K562 (cell line): ENCODE measurements around the gene NLRP7. TPM values are rescaled to one million over a fixed set of nuclear protein-coding genes. Genes with fewer than 3 reads are reported as not detected.
"Not testable (repeated sequence)": the region's sequence is repeated elsewhere in the genome, so short reads cannot be mapped to it uniquely, and the experiment has no call there.

Experiments
- ATAC-seq: fragments of 200-7000 bp; cut with Tn5 transposase; 3 replicates; pipeline ENCODE4 v1.9.1; 2020; ENCODE audit warnings: moderate library complexity
- BruUV-seq: library from RNA; stranded (reverse); fragments of 400-500 nt; replicated peaks from 2 replicates; lab custom pipeline; 2021; lab: Mats Ljungman, UMichigan
- CTCF ChIA-PET: fragments of 300-600 bp; formaldehyde crosslinking; extraction: SDS; loops from one replicate; lab custom pipeline; 2021; ENCODE audit warnings: low intra/inter-chr PET ratio; lab: Yijun Ruan, JAX
- POLR2A ChIA-PET: fragments of 300-600, 350-650 bp; sonication (Branson Sonifier 250); formaldehyde crosslinking; extraction: SDS; loops from one replicate; lab custom pipeline; 2021; ENCODE audit warnings: antibody characterized with exemption, inconsistent platforms; lab: Yijun Ruan, JAX
- DNase-seq, 4 experiments: peaks; one replicate each; pipeline versions ENCODE4 v3.0.0 to v3.0.0-alpha.2; 2011 to 2018; ENCODE audit warnings: low spot score in 3 of 4, mixed read lengths in 3 of 4; ENCODE audit errors: extremely low read depth in 1 of 4
- FAIRE-seq: peaks from 2 replicates; lab custom pipeline; 2011; peaks lifted over from hg19 to GRCh38; lab: Jason Lieb, UNC
- H2AFZ ChIP-seq: 2 replicates; pipeline ENCODE4 v1.6.0; 2011; ENCODE audit warnings: low read depth, low read length, control low read depth, inconsistent platforms
- H3K27ac ChIP-seq: fragments of 200-600 bp; 3 replicates; pipeline ENCODE4 v1.8.0; 2011; ENCODE audit warnings: low read depth, mild to moderate bottlenecking, control low read depth, inconsistent platforms, low read length, moderate library complexity, mixed read lengths; ENCODE audit errors: extremely low read depth
- H3K27me3 ChIP-seq, 2 experiments: fragments of 300-600 bp in 1 of 2; 2 replicates in 1 of 2; 3 replicates in 1 of 2; pipeline versions ENCODE4 v1.6.0 to v1.8.0; 2011; ENCODE audit warnings: inconsistent platforms in 2 of 2, low read length in 2 of 2, mild to moderate bottlenecking in 1 of 2, mixed read lengths in 1 of 2, moderate library complexity in 1 of 2; ENCODE audit not compliant: control insufficient read depth in 2 of 2, insufficient read depth in 2 of 2
- H3K36me3 ChIP-seq: fragments of 300-600 bp; 3 replicates; pipeline ENCODE4 v1.8.0; 2011; ENCODE audit warnings: mild to moderate bottlenecking, low read length, inconsistent platforms; ENCODE audit not compliant: control insufficient read depth, insufficient read depth
- H3K4me1 ChIP-seq, 2 experiments: fragments of 200-600 bp in 1 of 2; replicated peaks in 1 of 2; 2 replicates in 1 of 2; 3 replicates in 1 of 2; pipeline versions ENCODE4 v1.5.1 to v1.8.0; 2011; ENCODE audit warnings: inconsistent platforms in 2 of 2, low read length in 2 of 2, mild to moderate bottlenecking in 1 of 2, mixed read lengths in 1 of 2, moderate library complexity in 1 of 2; ENCODE audit not compliant: control insufficient read depth in 2 of 2, insufficient read depth in 2 of 2
- H3K4me2 ChIP-seq: 2 replicates; pipeline ENCODE4 v1.6.1; 2011; ENCODE audit warnings: low read length, control low read depth, inconsistent platforms, mixed read lengths; ENCODE audit not compliant: insufficient read depth
- H3K4me3 ChIP-seq: fragments of 200-600 bp; sonication (generic), shearing (Covaris generic); 2 replicates; pipeline ENCODE4 v1.5.1; 2016; ENCODE audit warnings: control low read depth, inconsistent platforms
- H3K79me2 ChIP-seq: fragments of 200-600 bp; 3 replicates; pipeline ENCODE4 v1.8.0; 2011; ENCODE audit warnings: low read length, inconsistent platforms; ENCODE audit not compliant: control insufficient read depth, insufficient read depth
- H3K9ac ChIP-seq, 2 experiments: 2 replicates each; pipeline versions ENCODE4 v1.6.0 to v1.6.1; 2011; ENCODE audit warnings: low read depth in 2 of 2, low read length in 2 of 2, control low read depth in 1 of 2, inconsistent platforms in 1 of 2, mild to moderate bottlenecking in 1 of 2, mixed read lengths in 1 of 2; ENCODE audit not compliant: insufficient read depth in 1 of 2
- H3K9me1 ChIP-seq: one replicate; pipeline ENCODE4 v1.6.0; 2011; ENCODE audit warnings: inconsistent platforms, mild to moderate bottlenecking, low read length, moderate library complexity; ENCODE audit not compliant: control insufficient read depth, insufficient read depth
- H3K9me3 ChIP-seq: replicated peaks from 2 replicates; pipeline ENCODE4 v1.5.1; 2011; ENCODE audit warnings: low read depth, low read length, inconsistent platforms; ENCODE audit not compliant: control insufficient read depth, insufficient read depth
- H4K20me1 ChIP-seq: replicated peaks from 2 replicates; pipeline ENCODE4 v1.6.1; 2011; ENCODE audit warnings: low read length, inconsistent platforms, mixed read lengths; ENCODE audit not compliant: control insufficient read depth, insufficient read depth
- ARHGAP35 ChIP-seq: fragments of 450-650 bp; IDR thresholded peaks from 2 replicates; pipeline ENCODE4 v1.6.1; 2018; ENCODE audit not compliant: partially characterized antibody
- CTBP1 ChIP-seq: fragments of 450-650 bp; IDR thresholded peaks from 2 replicates; pipeline ENCODE4 v1.6.1; 2016; ENCODE audit warnings: borderline replicate concordance
- ETV6 ChIP-seq, 3 experiments: fragments of 150-350 bp in 1 of 3; sonication (generic) in 1 of 3; formaldehyde crosslinking in 1 of 3; IDR thresholded peaks; 2 replicates each; pipeline versions ENCODE4 v1.6.1 to v1.8.0; 2014 to 2022; ENCODE audit warnings: borderline replicate concordance in 2 of 3, low read depth in 2 of 3, antibody characterized with exemption in 1 of 3, low read length in 1 of 3, mild to moderate bottlenecking in 1 of 3, missing genetic modification reagents in 1 of 3
- KAT7 ChIP-seq: sonication (generic); formaldehyde crosslinking; IDR thresholded peaks from 2 replicates; pipeline ENCODE4 v1.8.0; 2022; ENCODE audit warnings: missing genetic modification reagents, mild to moderate bottlenecking, borderline replicate concordance
- NFRKB ChIP-seq: fragments of 450-650 bp; IDR thresholded peaks from 2 replicates; pipeline ENCODE4 v1.6.1; 2016; ENCODE audit warnings: low read depth
- RBFOX2 ChIP-seq: fragments of 200-400 bp; formaldehyde crosslinking; IDR thresholded peaks from 2 replicates; pipeline ENCODE4 v1.6.1; 2017; ENCODE audit warnings: low read depth, mild to moderate bottlenecking, low read length, moderate library complexity
- SRSF3 ChIP-seq: fragments of 200-400 bp; formaldehyde crosslinking; IDR thresholded peaks from 2 replicates; pipeline ENCODE4 v1.6.1; 2016; ENCODE audit warnings: mild to moderate bottlenecking, low read length, moderate library complexity; ENCODE audit not compliant: insufficient read depth
- ZFP1 ChIP-seq: fragments of 450-650 bp; formaldehyde crosslinking; IDR thresholded peaks from 2 replicates; pipeline ENCODE4 v1.4.0; 2020; ENCODE audit warnings: mild to moderate bottlenecking, mixed read lengths
- ZNF41 ChIP-seq: fragments of 250-450 bp; sonication (Bioruptor Pico); conservative IDR thresholded peaks from 2 replicates; pipeline ENCODE4 v1.4.0; 2020; ENCODE audit warnings: mild to moderate bottlenecking
- ZNF57 ChIP-seq: fragments of 450-650 bp; formaldehyde crosslinking; IDR thresholded peaks from 2 replicates; pipeline ENCODE4 v1.4.0; 2020; ENCODE audit warnings: mild to moderate bottlenecking, moderate library complexity
- WGBS: fragments of 100-300 bp; shearing (Covaris generic); methylation state at CpG from one replicate; pipeline ENCODE4 v1.1.6; 2016; ENCODE audit warnings: low coverage, mixed read lengths; ENCODE audit not compliant: insufficient coverage; ENCODE audit errors: missing lambda C conversion rate; 5-methylcytosine and 5-hydroxymethylcytosine counted together
- in situ Hi-C: fragments of 300-500 bp; cut with MboI; formaldehyde crosslinking; loops from 4 replicates; pipeline ENCODE4 v1.15.0; 2018; ENCODE audit warnings: inconsistent platforms, mixed read lengths
- intact Hi-C: fragments of 100-400 bp; cut with micrococcal nuclease; formaldehyde crosslinking; loops from 2 replicates; pipeline ENCODE4 v1.14.2; 2022
- polyA plus RNA-seq, 8 experiments: library from polyadenylated mRNA; depleted of rRNA in 4 of 8; stranded (reverse) in 5 of 8; unstranded in 3 of 8; fragments of >200 nt; fragmentation: Nextera tagmentation in 2 of 8; fragmentation: Illumina TruSeq in 1 of 8; extraction: Ambion mirVana in 2 of 8; extraction: Trizol in 1 of 8; gene quantifications; 2 replicates each; pipeline versions ENCODE4 v1.2.1 to v1.2.3, GENCODE V29; 2011 to 2014; ENCODE audit warnings: inconsistent platforms in 1 of 8, missing spikeins in 1 of 8
- total RNA-seq, 7 experiments: library from RNA; depleted of rRNA in 6 of 7; stranded (reverse); fragments of >200 nt in 6 of 7; fragmentation: Illumina TruSeq in 2 of 7; extraction: Trizol in 2 of 7; gene quantifications; 2 replicates each; pipeline versions ENCODE4 v1.2.1 to v1.2.3, GENCODE V29; 2011 to 2021; ENCODE audit warnings: low replicate concordance in 1 of 7
- TF ChIP-seq, protein P1 (sequence below): sonication (generic); IDR thresholded peaks from 2 replicates; pipeline ENCODE4 v1.6.1; 2016
- TF ChIP-seq, protein P2 (sequence below): fragments of 250-450 bp; sonication (Bioruptor Pico); IDR thresholded peaks from 2 replicates; pipeline ENCODE4 v1.4.0; 2020; ENCODE audit warnings: mild to moderate bottlenecking
- TF ChIP-seq, protein P3 (sequence below): fragments of 450-650 bp; IDR thresholded peaks from 2 replicates; pipeline ENCODE4 v1.6.1; 2016; ENCODE audit warnings: missing biosample characterization, missing genetic modification characterization

The NLRP7 gene
- total and polyA plus RNA-seq, 9 of the 15 experiments (the other 6 are each of a cell fraction or from before 2014, with no cell fraction given), result 0.03 to 0.22 (median 0.09) TPM; not detected in 3

- TF ChIP-seq, protein P1, sequence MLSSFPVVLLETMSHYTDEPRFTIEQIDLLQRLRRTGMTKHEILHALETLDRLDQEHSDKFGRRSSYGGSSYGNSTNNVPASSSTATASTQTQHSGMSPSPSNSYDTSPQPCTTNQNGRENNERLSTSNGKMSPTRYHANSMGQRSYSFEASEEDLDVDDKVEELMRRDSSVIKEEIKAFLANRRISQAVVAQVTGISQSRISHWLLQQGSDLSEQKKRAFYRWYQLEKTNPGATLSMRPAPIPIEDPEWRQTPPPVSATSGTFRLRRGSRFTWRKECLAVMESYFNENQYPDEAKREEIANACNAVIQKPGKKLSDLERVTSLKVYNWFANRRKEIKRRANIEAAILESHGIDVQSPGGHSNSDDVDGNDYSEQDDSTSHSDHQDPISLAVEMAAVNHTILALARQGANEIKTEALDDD, result no peak
- TF ChIP-seq ZNF41 (CRISPR knock-in tag), result no peak
- TF ChIP-seq, protein P2, sequence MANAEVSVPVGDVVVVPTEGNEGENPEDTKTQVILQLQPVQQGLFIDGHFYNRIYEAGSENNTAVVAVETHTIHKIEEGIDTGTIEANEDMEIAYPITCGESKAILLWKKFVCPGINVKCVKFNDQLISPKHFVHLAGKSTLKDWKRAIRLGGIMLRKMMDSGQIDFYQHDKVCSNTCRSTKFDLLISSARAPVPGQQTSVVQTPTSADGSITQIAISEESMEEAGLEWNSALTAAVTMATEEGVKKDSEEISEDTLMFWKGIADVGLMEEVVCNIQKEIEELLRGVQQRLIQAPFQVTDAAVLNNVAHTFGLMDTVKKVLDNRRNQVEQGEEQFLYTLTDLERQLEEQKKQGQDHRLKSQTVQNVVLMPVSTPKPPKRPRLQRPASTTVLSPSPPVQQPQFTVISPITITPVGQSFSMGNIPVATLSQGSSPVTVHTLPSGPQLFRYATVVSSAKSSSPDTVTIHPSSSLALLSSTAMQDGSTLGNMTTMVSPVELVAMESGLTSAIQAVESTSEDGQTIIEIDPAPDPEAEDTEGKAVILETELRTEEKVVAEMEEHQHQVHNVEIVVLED, result no peak
- TF ChIP-seq ZNF57 (CRISPR knock-in tag), result no peak
- TF ChIP-seq RBFOX2, result no peak
- TF ChIP-seq ZFP1, result no peak
- no peak for TF ChIP-seq NFRKB
- TF ChIP-seq KAT7, result no peak
- no peak for TF ChIP-seq CTBP1
- TF ChIP-seq ETV6 (IDR thresholded peaks at IDR 0.05; ENCODE audit: borderline replicate concordance in 1 of 2, low read depth in 2 of 2, low read length in 1 of 2), result no peak
- no peak for TF ChIP-seq ETV6 (CRISPR knock-in tag; IDR thresholded peaks at IDR 0.05; ENCODE audit: borderline replicate concordance)
- TF ChIP-seq, protein P3, sequence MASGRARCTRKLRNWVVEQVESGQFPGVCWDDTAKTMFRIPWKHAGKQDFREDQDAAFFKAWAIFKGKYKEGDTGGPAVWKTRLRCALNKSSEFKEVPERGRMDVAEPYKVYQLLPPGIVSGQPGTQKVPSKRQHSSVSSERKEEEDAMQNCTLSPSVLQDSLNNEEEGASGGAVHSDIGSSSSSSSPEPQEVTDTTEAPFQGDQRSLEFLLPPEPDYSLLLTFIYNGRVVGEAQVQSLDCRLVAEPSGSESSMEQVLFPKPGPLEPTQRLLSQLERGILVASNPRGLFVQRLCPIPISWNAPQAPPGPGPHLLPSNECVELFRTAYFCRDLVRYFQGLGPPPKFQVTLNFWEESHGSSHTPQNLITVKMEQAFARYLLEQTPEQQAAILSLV (tag), result no peak
- TF ChIP-seq ARHGAP35, result no peak
- TF ChIP-seq SRSF3, result no peak
- TF ChIP-seq, all 486 proteins: peak for 0
These were observed 20.3 kb upstream of the NLRP7 start (continued) for GRCh38 chr19:54967611-54968010.

- H3K27ac ChIP-seq, H3K4me3 ChIP-seq, H3K36me3 ChIP-seq, H3K9ac ChIP-seq, in situ Hi-C loops, DNase-seq, intact Hi-C loops, H2AFZ ChIP-seq, POLR2A ChIA-PET, H4K20me1 ChIP-seq, H3K4me2 ChIP-seq, H3K27me3 ChIP-seq, H3K4me1 ChIP-seq, CTCF ChIA-PET, H3K9me1 ChIP-seq, BruUV-seq, H3K9me3 ChIP-seq: not testable (repeated sequence)
- FAIRE-seq (peak; percentile 73), ATAC-seq (peak; percentile 54)
- H3K79me2 ChIP-seq, result peaks cover 11% of the 10 kb centered on the region; the same call in 2 of the 3 replicates
- 100% methylated on average over 4 of the region's 15 CpGs for WGBS
These were observed 17.7 kb upstream of the NLRP7 start for GRCh38 chr19:54965055-54965454.
